PC-3 (cell line): ENCODE data around the gene PLAAT2.

ENCODE experiments used
- EZH2 ChIP-seq: fragments of 300-600 bp; sonication (generic); IDR thresholded peaks from one replicate; pipeline ENCODE4 v1.6.1; 2017; ENCODE audit warnings: antibody characterized with exemption, mild to moderate bottlenecking, low read length; ENCODE audit not compliant: unreplicated experiment
- TF ChIP-seq, protein P1 (sequence below): fragments of 300-600 bp; sonication (generic); conservative IDR thresholded peaks from 2 replicates; pipeline ENCODE4 v1.5.1; 2017; ENCODE audit warnings: antibody characterized with exemption, low read depth, mild to moderate bottlenecking, low read length

DNA sequence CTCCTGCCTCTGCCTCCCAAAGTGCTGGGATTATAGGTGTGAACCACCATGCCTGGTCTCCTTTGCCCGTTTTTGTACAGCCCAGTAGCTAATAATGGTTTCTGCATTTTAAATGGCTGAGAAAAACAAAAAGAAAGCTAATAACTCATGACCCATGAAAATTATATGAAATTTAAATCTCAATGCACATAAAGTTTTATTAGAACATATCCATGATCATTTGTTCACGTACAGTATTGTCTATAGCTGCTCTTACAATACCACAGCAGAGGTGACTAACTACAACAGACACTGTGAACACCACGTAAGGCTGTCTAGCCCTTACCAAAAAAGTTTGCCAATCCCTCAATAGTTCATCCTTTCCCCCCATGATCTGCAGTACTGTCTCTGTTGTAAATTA lies 6.4 kb upstream of the PLAAT2 start:
- TF ChIP-seq, protein P1, sequence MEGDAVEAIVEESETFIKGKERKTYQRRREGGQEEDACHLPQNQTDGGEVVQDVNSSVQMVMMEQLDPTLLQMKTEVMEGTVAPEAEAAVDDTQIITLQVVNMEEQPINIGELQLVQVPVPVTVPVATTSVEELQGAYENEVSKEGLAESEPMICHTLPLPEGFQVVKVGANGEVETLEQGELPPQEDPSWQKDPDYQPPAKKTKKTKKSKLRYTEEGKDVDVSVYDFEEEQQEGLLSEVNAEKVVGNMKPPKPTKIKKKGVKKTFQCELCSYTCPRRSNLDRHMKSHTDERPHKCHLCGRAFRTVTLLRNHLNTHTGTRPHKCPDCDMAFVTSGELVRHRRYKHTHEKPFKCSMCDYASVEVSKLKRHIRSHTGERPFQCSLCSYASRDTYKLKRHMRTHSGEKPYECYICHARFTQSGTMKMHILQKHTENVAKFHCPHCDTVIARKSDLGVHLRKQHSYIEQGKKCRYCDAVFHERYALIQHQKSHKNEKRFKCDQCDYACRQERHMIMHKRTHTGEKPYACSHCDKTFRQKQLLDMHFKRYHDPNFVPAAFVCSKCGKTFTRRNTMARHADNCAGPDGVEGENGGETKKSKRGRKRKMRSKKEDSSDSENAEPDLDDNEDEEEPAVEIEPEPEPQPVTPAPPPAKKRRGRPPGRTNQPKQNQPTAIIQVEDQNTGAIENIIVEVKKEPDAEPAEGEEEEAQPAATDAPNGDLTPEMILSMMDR = no peak
- TF ChIP-seq EZH2 = no peak
